Neuronal stem cell (in vitro differentiated cells): ENCODE data around the gene COMP.

Experiments
- DNase-seq: peaks from one replicate; pipeline ENCODE4 v3.0.0-alpha.2; 2013; ENCODE audit warnings: low spot score
- H2AFZ ChIP-seq: one replicate; pipeline ENCODE4 v1.6.1; 2013; ENCODE audit warnings: mild to moderate bottlenecking, low read length, inconsistent platforms
- H2AK5ac ChIP-seq: 2 replicates; pipeline ENCODE4 v1.6.1; 2013; ENCODE audit warnings: low read depth, mild to moderate bottlenecking, inconsistent platforms, low read length, moderate library complexity, mixed read lengths
- H2BK120ac ChIP-seq: 2 replicates; pipeline ENCODE4 v1.6.1; 2013; ENCODE audit warnings: low read depth, mild to moderate bottlenecking, inconsistent platforms, low read length, moderate library complexity, mixed read lengths
- H2BK12ac ChIP-seq: one replicate; pipeline ENCODE4 v1.6.1; 2013; ENCODE audit warnings: low read length, inconsistent platforms
- H2BK15ac ChIP-seq: 2 replicates; pipeline ENCODE4 v1.6.1; 2013; ENCODE audit warnings: mild to moderate bottlenecking, low read length, inconsistent platforms, mixed read lengths
- H2BK5ac ChIP-seq: one replicate; pipeline ENCODE4 v1.6.1; 2013; ENCODE audit warnings: inconsistent platforms, mild to moderate bottlenecking, low read length, moderate library complexity
- H3K14ac ChIP-seq: one replicate; pipeline ENCODE4 v1.6.1; 2013; ENCODE audit warnings: low read length, inconsistent platforms
- H3K18ac ChIP-seq: 2 replicates; pipeline ENCODE4 v1.6.1; 2013; ENCODE audit warnings: low read length, inconsistent platforms
- H3K23ac ChIP-seq: 2 replicates; pipeline ENCODE4 v1.6.1; 2013; ENCODE audit warnings: low read depth, mild to moderate bottlenecking, mixed read lengths, low read length, inconsistent platforms; ENCODE audit not compliant: poor library complexity
- H3K27ac ChIP-seq: replicated peaks from 3 replicates; pipeline ENCODE4 v1.5.1; 2013; ENCODE audit warnings: low read length, inconsistent platforms
- H3K27me3 ChIP-seq, 3 experiments: 2 replicates each; pipeline ENCODE4 v1.6.1; 2013; ENCODE audit warnings: low read length in 3 of 3, mild to moderate bottlenecking in 2 of 3, inconsistent platforms in 1 of 3, low read depth in 1 of 3, mixed read lengths in 1 of 3, moderate library complexity in 1 of 3; ENCODE audit not compliant: control insufficient read depth in 3 of 3, insufficient read depth in 3 of 3
- H3K36me3 ChIP-seq, 2 donors: replicated peaks in 1 of 2; 2 replicates each; pipeline ENCODE4 v1.6.1; 2013; ENCODE audit warnings: low read length in 2 of 2; ENCODE audit not compliant: control insufficient read depth in 2 of 2, insufficient read depth in 2 of 2
- H3K4ac ChIP-seq: 2 replicates; pipeline ENCODE4 v1.6.1; 2013; ENCODE audit warnings: inconsistent platforms, mild to moderate bottlenecking, low read length, moderate library complexity
- H3K4me1 ChIP-seq, 2 donors: 1 replicate in 1 of 2; 2 replicates in 1 of 2; pipeline ENCODE4 v1.6.1; 2013; ENCODE audit warnings: low read length in 2 of 2, low read depth in 1 of 2; ENCODE audit not compliant: control insufficient read depth in 2 of 2, insufficient read depth in 1 of 2
- H3K4me2 ChIP-seq: one replicate; pipeline ENCODE4 v1.6.1; 2013; ENCODE audit warnings: mild to moderate bottlenecking, low read length, inconsistent platforms; ENCODE audit not compliant: insufficient read depth, poor library complexity, severe bottlenecking
- H3K4me3 ChIP-seq, 2 donors: 2 replicates each; pipeline ENCODE4 v1.5.1; 2013; ENCODE audit warnings: low read length in 2 of 2, mild to moderate bottlenecking in 2 of 2, inconsistent platforms in 1 of 2, moderate library complexity in 1 of 2
- H3K79me1 ChIP-seq: one replicate; pipeline ENCODE4 v1.6.1; 2013; ENCODE audit warnings: low read depth, mild to moderate bottlenecking, inconsistent platforms, low read length, moderate library complexity
- H3K9ac ChIP-seq: one replicate; pipeline ENCODE4 v1.6.1; 2013; ENCODE audit warnings: mild to moderate bottlenecking, low read depth, low read length, inconsistent platforms; ENCODE audit not compliant: poor library complexity
- H3K9me3 ChIP-seq, 2 donors: replicated peaks in 1 of 2; 2 replicates each; pipeline versions ENCODE3 to v1.6.1; 2013; ENCODE audit warnings: low read length in 2 of 2, mild to moderate bottlenecking in 2 of 2, inconsistent platforms in 1 of 2, low read depth in 1 of 2, mixed read lengths in 1 of 2, moderate library complexity in 1 of 2; ENCODE audit not compliant: control insufficient read depth in 2 of 2, insufficient read depth in 1 of 2
- H4K8ac ChIP-seq: one replicate; pipeline ENCODE4 v1.6.1; 2013; ENCODE audit warnings: low read depth, mild to moderate bottlenecking, inconsistent platforms, low read length, moderate library complexity
- H4K91ac ChIP-seq: one replicate; pipeline ENCODE4 v1.6.1; 2013; ENCODE audit warnings: low read length, low read depth, mild to moderate bottlenecking, inconsistent platforms; ENCODE audit not compliant: poor library complexity
- WGBS, 2 donors: extraction: QIAGEN DNeasy Blood & Tissue Kit; methylation state at CpG; one replicate each; pipeline ENCODE4 v1.1.7; 2013; ENCODE audit warnings: missing lambda C conversion rate in 2 of 2, mixed read lengths in 1 of 2; ENCODE audit not compliant: insufficient read length in 2 of 2, insufficient replicate concordance in 1 of 2; ENCODE audit errors: extremely low coverage in 2 of 2; 5-methylcytosine and 5-hydroxymethylcytosine counted together

Gene COMP

DNA sequence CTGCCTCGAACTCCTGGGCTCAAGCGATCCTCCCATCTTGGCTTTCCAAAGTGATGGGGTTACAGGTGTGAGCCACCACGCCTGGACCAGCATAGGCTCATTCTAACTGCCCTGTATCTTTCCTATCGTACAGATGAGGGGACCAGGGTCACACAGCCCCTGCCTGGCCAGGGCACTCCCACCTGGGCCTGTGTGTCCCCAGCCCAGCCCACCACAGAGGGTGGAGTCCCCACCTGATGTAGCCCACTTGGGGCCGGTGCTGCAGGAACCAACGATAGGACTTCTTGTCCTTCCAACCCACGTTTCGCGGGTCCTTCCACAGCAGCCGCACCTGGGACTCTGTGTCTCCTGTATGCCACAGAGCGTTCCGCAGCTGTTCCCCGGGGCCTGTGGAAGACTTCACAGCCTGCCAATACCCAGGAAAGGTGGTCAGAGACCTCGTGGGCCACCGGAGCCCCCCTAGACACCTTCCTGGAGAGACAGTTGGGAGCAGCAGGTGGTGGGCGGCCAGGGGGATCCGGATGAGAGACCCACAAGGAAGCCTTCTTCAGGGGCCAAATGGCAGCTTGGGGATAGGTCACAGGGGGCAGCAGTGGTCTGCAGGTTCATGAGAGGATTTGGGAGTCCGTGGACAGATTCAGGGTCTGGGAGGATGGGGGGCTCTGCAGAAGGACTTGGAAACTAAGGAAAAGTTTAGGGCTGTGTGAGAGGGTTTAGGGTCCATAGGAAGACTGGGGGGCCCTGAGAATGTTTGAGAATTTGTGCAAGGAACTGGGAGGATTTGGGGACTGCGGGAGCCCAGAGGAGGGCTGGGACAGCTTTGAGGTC is 6.9 kb downstream of the COMP start:
- no peak overlapping the region for H2AFZ ChIP-seq
- no peak overlapping the region for H3K18ac ChIP-seq
- H2BK120ac ChIP-seq, result no peak overlapping the region
- peaks cover 0 to 14% of the 10 kb centered on the region in 2 donors for H3K9me3 ChIP-seq
- no peak overlapping the region for H3K23ac ChIP-seq
- no peak overlapping the region for H2AK5ac ChIP-seq
- H3K4me3 ChIP-seq, result no peak overlapping the region
- H4K8ac ChIP-seq, result no peak overlapping the region
- no peak overlapping the region for H2BK15ac ChIP-seq
- H3K14ac ChIP-seq, result no peak overlapping the region
- H4K91ac ChIP-seq, result no peak overlapping the region
- DNase-seq, result no peak
- peaks cover 5 to 12% of the 10 kb centered on the region in 2 donors for H3K4me1 ChIP-seq
- WGBS, 2 donors, result no CpG with 5 or more reads among the region's 19 CpGs
- no peak overlapping the region for H3K9ac ChIP-seq
- H3K4ac ChIP-seq, result no peak overlapping the region
- peaks cover 26 to 66% (median 51%) of the 10 kb centered on the region in 3 experiments for H3K27me3 ChIP-seq
- H3K27ac ChIP-seq, result no peak overlapping the region
- H2BK5ac ChIP-seq, result no peak overlapping the region
- no peaks in the 10 kb centered on the region for H3K79me1 ChIP-seq
- H3K4me2 ChIP-seq, result no peak overlapping the region
- H3K36me3 ChIP-seq, result no peaks in the 10 kb centered on the region
- peak overlapping the region; percentile 2 for H2BK12ac ChIP-seq

- no peak overlapping the region for H3K14ac ChIP-seq
- H4K8ac ChIP-seq, result no peak overlapping the region
- no peaks in the 10 kb centered on the region for H3K36me3 ChIP-seq
- peaks cover 0 to 11% of the 10 kb centered on the region in 2 donors for H3K9me3 ChIP-seq
- H2BK12ac ChIP-seq, result no peak overlapping the region
- no peak overlapping the region for H2AFZ ChIP-seq
- H3K27me3 ChIP-seq, result peaks cover 14 to 66% (median 37%) of the 10 kb centered on the region in 3 experiments
- WGBS, 2 donors, result no CpG with 5 or more reads among the region's 22 CpGs
- H2AK5ac ChIP-seq, result peak overlapping the region; percentile 78
- no peak overlapping the region for H2BK5ac ChIP-seq
- H3K9ac ChIP-seq, result no peak overlapping the region
- peak overlapping the region; percentile 13 for H3K18ac ChIP-seq
- no peak overlapping the region for H3K4ac ChIP-seq
- H3K4me2 ChIP-seq, result no peak overlapping the region
- no peak overlapping the region for H3K27ac ChIP-seq
- H3K4me1 ChIP-seq, result peaks cover 5 to 10% of the 10 kb centered on the region in 2 donors
- no peak for DNase-seq
- H4K91ac ChIP-seq, result no peak overlapping the region
- no peak overlapping the region for H3K23ac ChIP-seq
- H3K4me3 ChIP-seq, result no peak overlapping the region
- H2BK15ac ChIP-seq, result no peak overlapping the region
- no peak overlapping the region for H2BK120ac ChIP-seq
- no peaks in the 10 kb centered on the region for H3K79me1 ChIP-seq
Observed at GRCh38 chr19:18782559-18783225, 8.4 kb downstream of the COMP start.

GRCh38 chr19:18781885-18782527 is 9.1 kb downstream of the COMP start:
- Histone ChIP-seq H3K36me3 (no peaks in the 10 kb centered on the region), H2AFZ (no peak overlapping the region), H2BK5ac (no peak overlapping the region), H2BK12ac (no peak overlapping the region), H2BK120ac (no peak overlapping the region), H3K9me3 (peaks cover 0 to 7% of the 10 kb centered on the region in 2 donors), H3K79me1 (no peaks in the 10 kb centered on the region), H3K9ac (peak overlapping the region; percentile 68), H4K8ac (no peak overlapping the region), H3K4me1 (peaks cover 5 to 8% of the 10 kb centered on the region in 2 donors), H2AK5ac (peak overlapping the region; percentile 74), H4K91ac (no peak overlapping the region), H3K27ac (no peak overlapping the region), H3K4me2 (no peak overlapping the region), H3K27me3 (peaks cover 7 to 61% (median 30%) of the 10 kb centered on the region in 3 experiments), H3K14ac (peak overlapping the region; percentile 67), H3K4me3 (no peak overlapping the region), H3K18ac (peak overlapping the region; percentile 38), H3K23ac (peak overlapping the region; percentile 40), H3K4ac (no peak overlapping the region), H2BK15ac (no peak overlapping the region)
- DNase-seq, result no peak
- no CpG with 5 or more reads among the region's 20 CpGs for WGBS, 2 donors
